HG02885 (cell line): ENCODE measurements around the gene N4BP2L2.

ENCODE experiments used
- ATAC-seq: cut with Tn5 transposase; IDR thresholded peaks from one replicate; pipeline ENCODE4 v1.9.1; 2021; ENCODE audit warnings: mild to moderate bottlenecking; ENCODE audit not compliant: unreplicated experiment, poor library complexity

The N4BP2L2 gene

DNA sequence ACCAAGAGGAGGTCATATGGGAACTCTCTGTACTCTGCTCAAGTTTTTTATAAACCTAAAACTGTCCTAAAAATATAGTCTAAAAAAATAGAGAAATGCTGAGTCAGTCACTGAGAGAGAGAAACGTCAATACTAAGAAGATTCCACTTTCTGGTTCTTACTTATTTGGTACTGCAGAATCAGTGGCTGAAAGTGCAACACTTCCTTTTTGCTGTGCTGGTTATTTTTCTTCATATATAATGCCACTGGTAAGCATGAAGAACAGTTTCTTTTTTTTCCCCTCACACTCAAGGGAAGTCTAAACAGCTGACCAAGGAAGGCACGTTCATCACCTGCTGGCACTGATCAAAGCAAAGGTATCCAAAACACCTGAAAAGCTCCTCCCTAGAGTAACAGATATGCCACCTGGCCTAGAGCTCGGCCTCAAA, 66.4 kb downstream of the N4BP2L2 start:
- peak; percentile 88 for ATAC-seq

DNA sequence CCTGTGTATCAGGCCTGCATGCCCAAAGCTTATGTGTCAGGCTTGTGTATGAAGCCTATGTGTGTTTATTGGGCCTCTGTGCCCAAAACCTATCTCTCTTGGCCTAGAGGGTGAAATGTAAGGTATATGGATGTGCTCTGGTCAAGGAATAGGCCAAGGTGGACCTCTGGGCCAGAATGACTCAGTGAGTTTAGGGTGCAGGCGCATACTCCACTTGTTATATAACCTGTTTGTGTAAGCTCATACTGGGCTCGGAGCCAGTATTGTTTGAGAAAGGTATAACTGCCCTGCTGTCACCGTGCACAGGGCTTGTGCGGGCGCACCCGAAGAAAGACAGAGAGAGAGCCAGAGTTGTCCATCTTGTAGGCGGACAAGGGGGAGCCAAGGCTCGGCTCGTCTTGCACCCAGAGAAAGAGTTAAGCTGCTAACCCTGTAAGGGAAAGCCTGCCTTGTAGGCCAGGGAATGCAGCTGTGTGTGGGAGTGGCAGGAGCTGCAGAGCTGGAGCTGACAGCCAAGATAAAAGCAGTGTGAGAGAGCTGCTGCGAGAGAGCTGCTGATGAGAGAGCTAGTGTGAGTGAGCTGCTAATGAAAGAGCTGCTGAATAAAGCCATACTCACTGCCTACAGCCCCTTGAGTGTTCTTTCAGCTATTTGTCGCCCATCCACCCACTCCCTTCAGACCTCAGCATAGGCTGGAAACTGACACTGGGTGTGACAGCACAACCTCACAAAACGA, 67.2 kb downstream of the N4BP2L2 start:
- no peak for ATAC-seq

DNA sequence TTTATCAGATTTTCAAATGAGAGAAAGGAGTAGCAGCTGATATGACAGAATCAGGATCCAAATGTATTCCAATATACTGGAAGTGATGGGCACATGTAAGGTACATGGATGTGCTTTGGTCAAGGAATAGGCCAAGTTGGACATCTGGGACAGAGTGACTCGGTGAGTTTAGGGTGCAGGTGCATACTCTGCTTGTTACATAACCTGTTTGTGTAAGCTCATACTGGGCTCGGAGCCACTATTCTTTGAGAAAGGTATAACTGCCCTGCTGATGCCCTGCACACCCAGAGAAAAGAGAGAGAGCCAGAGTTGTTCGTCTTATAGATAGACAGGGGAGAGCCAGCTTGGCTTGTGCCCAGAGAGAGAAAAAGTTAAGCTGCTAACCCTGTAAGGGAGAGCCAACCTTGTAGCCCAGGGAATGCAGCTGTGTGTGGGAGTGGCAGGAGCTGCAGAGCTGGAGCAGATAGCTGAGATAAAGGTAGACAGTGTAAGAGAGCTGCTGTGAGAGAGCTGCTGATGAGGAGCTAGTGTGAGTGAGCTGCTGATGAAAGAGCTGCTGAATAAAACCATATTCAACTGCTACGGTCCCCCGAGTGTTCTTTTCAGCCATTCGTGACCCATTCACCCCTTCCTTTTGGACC, 70.0 kb downstream of the N4BP2L2 start:
- no peak for ATAC-seq

DNA sequence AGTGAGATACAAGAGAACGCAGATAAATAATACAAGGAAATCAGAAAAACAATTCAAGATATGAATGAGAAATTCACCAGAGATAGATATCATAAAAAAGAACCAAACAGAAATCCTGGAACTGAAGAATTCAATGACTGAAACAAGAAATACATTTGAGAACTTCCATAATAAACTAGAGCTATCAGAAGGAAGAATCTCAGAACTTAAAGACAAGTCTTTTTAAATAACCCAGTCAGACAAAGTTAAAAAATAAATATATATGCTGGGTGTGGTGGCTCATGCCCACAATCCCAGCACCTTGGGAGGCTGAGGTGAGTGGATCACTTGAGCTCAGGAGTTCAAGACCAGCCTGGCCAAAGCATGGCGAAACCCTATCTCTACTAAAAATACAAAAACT, 82.0 kb downstream of the N4BP2L2 start:
- ATAC-seq, result no peak

DNA sequence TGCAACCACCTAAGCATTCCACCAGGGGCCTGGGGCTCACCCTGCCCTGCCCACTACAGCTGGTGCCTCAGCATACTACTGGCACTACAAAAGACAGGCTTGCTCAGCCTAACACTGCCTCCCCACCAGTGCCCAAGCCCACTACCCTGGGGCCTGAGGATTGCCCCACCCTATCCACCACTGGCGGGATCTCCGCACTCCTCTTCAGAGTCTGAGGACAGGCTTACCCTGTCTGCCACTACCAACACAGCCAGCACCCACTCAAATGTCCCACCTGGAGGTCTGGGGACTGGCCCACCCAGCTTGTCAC, 83.0 kb downstream of the N4BP2L2 start:
- no peak for ATAC-seq

DNA sequence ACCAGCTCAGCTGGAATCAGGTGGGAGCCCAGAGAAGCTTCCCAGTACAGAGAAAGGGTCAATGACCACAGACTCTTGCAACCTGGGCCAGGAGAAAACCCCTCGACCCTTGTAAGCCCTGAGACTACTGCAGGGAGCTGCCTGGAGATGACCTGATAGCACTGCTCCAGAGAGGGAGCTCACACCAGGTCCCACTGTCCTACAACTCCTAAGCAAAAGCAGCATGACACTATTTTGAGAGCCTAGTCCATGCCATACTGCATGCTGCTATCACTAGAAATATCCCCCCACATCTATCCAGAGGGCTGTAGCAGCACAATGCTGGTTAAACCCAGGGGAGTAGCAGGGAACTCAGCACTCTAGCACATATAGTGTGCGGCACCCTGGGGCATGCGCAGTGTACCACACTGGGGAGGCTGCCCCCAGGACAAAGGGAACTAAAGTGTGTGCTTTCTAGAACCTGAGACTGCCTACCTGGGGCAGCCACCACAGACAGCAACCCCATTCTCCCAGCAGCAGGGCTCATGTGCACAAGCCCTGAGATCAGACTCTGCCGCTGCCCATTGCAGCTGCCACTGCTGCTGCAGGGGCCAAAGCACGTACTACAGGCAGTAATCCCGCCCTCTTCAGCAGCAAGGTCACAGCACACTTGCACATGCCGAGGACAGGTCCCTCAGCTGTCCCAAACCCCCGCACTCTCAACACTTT, 83.6 kb downstream of the N4BP2L2 start:
- no peak for ATAC-seq

DNA sequence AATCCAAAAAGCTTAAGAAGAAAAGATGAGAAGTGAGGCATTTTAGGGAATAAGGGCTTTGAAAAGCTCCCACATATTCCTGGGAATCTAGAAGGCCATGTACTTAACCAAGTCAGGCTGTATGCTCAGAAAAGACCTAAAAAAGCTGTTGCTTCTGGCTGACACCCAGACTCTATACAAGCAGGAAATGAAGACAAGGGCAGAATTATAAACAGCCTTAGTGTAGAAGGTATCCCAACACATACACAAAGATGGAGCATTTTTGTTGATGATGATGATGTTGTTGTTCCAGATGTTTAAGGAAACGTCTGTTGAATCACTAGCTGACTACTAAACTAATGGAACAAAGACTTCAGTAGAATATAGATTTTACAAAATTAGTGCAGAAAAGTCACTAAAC, 84.6 kb downstream of the N4BP2L2 start:
- no peak for ATAC-seq

DNA sequence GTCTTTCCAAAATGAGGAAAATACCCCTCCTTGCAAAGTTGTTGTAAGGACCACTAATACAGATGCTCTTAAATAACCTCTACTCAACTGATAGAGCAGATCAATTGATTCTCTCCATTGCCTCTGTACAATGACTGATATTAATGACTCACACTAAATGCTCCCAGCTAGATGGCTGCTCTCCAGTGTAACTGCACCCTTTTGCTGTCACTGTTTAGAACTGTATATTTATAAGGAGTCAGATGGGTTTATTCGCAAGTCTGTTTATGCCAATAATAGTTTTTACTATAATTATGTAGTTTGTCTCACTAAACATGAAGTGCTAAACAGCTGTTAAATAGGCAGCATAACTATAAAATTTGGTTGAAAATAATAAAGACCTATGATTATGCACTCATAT, 89.6 kb downstream of the N4BP2L2 start:
- no peak for ATAC-seq

DNA sequence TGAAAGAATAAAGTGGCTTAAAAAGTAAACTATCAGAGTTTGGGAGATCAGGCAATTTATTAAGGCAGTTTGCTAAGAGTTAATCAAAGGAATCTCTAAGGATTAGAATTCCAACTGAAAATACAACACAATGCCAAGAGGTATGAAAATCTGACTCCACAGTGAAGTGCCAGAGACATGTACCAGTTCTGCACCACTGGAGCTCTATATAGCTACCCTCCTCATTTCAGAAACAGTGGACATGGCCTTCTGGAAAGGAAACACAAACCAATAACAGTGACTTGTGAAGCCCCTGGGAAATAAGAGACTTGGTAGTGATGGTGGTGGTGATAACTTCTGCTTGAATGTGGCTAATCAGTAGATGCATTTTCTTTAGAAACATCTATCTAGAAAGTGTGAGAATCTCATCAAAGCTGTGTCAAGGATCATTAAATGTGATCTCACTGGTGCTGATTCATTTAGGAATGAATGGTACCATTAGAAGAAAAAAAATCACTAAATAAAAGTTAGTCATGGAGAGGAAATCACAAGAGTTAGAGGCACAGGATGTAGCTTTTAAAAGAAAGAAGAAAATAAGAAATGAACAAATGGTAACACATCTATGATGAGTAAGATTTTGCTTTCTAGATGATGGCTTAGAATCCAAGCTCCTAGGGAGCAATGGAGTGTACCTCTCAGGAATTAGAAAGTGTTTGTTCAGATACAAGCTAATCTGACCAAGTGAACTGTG, 90.5 kb downstream of the N4BP2L2 start:
- ATAC-seq, result no peak

DNA sequence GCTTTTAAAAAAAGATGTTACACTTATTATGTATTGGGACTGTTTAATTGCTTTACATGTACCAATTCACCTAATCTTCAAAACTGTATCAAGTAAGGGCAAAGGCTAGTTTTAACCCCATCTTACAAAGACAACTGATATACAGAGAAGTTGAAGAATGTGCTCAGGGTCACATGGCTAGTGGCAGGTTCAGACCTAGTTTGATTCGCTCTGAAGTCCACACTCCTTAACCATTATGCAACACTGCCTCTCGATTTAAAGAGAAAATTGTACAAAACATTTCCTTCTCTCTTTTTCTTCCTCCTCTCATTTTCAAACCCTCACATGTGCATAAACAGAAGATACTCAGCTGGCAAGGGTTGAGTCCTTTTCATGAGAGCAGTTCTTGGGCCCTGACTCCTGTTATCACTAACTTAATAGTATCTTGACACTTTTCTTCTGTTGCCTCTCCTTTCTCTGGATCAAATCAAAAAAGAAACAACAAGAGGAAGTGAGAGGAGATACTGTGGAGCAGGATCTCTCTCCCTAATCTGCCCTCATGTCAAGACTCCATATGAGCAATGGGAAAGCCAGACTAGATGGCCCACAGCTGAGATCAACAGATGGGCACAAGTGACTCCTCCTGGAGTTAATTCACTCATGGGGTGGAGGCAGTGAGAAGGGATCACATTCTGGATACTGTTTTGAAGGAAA, 91.7 kb downstream of the N4BP2L2 start:
- ATAC-seq, result no peak

DNA sequence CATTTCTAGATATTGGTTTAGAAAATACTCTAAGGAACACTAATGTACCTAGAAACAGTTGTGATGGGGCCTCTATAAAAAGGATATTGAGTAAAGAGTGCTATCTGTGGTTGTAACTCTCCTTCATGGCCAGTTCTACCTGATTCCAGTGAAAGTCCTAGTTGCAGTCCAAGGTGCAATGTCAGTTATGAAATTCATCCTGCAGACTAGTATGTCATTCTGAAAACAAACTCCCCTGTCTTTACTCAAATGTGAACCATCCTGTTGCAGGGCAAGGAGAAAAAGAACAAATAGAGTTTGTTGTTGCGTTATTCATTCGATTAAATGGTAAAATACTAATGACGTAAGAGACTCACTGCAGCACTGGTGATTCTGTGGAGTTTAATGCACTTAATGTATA, 92.4 kb downstream of the N4BP2L2 start:
- ATAC-seq, result no peak

DNA sequence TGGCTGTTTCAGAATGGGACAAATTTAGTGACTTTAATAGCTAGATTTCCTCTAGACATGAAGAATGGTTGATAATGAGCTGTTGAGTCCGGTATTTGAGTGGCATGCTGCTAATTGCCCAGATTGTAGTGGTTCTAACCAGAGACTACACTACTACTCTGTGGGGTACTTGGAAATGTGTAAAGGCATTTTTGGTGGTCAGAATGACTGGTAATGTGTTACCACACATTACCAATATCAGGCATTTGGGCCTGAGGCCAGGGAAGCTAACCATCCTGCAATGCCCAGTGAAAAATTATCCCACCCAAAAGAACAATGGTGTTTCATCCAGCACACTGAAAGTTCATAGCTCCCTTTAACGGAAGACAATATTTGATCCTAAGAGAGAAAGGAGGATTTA, 93.1 kb downstream of the N4BP2L2 start:
- no peak for ATAC-seq

DNA sequence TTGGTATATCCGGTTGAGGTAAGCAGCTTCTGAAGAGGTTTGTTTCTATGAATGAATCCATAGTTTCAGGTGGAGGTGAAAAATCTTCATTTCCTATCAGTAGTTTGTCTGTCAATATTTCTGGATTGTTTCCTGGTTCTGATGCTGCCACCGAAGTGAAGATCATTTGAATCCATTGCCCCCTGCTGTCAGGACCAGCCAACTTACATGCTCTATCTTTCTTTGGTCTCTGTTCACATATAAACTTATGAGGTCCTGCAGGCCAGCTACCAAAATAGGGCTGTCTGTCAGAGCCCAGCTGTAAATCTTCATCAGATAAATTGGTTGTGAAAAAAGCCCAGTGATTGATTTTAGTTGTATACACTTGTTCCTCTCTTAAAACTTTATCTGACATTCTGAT, 95.5 kb downstream of the N4BP2L2 start:
- peak; percentile 65 for ATAC-seq

DNA sequence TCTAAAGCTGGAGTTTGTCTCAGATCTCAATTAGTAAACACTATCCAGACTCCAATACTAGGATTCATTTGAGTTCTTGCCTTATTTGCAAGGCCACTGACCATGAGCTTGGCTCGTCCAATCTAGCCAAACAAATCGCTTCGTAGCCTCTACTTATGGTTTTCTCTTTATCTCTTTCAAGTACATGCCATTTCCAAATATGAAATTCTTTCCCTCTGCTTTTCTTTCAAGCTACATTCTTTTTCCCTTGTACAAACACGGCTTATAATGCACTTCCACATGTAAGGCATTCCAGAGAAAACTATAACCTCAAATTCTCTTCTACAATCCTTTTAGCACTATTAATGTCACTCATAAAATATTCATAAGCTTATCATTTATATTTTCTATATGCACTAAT, 99.7 kb downstream of the N4BP2L2 start:
- ATAC-seq, result no peak

DNA sequence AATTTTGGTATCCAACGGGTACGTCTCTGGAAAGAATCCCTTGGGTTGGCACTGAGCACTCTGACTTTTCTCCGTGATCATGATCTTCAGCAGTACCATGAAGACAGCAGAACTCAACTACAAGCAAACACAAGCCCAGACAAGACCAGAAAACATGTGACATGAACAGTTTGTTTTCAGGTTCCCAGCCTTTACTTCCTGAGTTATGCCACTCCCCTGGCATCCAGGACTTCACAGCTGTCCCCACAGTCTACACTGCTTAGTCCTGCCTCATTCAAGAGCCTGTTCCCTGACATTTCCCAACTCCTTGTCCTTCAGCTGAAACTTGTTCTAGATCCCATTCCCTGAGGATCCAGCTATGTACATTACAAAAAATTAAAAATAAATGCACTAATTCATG, 105.7 kb downstream of the N4BP2L2 start:
- no peak for ATAC-seq

DNA sequence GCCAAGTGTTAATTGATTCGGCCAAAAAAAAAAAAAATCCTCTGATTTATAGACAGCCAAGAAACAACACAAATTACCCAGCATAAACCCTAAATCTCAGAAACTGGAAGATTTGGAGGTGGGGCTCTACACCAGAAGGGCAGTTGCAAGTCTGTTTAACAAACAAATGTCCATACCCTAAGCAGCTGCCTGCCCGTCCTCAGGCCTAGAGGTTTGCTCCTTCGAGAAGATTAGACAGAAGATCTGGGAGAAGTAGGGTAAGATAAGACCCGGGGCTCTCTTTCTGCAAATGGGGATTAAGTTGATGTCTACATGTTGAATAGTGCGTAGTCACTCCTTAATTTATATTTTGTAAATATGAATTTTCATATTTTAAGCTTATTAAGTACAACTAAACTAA, 107.2 kb downstream of the N4BP2L2 start:
- no peak for ATAC-seq

DNA sequence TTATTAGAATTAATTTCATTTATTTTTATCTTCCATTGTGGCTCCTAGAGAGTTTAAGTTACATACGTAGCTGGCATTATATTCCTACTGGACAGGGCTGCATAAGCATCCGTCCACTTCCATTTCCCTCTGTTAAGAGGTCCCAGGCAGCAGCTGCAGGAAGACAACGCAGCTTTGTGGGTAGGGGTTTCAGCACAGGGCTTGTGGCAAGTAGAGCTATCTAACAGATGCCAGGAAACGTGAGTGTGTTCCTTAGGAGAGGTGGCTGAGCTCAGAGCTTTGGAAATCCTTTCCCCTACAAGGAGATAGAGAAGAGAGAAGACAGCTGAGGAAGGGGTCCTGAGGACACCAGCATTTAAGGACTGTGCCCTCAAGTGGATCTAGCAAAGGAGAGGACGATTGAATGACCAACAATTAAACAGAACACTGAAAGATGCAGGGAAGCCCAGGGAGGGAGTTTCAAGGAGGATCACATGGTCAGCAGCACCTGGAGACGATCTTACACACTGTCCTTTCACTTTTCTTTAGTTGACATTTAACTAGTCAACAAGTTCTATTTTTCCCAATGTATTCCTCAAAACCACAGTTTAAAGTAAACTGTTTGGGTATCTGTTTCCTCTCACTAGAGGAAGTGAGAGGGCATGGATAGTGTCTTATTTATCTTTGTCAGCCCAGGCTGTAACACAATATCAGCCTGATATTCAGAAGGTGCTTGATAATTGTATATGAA, 108.4 kb downstream of the N4BP2L2 start:
- ATAC-seq, result no peak

DNA sequence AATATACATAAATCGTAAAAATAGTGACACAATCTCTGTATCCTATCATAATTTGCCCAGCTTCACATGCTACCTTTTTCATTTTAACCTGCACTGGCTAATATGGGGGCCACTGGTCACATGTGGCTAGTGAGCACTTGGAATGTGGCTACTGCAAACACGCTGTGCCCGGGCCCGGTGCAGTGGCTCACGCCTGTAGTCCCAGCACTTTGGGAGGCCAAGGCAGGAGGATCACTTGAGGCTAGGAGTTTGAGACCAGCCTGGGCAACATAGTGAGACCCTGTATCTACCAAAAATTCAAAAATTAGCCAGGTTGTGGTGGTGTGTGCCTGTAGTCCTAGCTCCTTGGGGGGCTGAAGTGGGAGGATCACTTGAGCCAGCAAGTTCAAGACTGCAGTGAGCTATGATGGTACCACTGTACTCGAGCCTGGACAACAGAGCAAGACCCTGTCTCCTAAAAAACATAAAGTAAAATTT, 109.1 kb downstream of the N4BP2L2 start:
- ATAC-seq, result no peak

DNA sequence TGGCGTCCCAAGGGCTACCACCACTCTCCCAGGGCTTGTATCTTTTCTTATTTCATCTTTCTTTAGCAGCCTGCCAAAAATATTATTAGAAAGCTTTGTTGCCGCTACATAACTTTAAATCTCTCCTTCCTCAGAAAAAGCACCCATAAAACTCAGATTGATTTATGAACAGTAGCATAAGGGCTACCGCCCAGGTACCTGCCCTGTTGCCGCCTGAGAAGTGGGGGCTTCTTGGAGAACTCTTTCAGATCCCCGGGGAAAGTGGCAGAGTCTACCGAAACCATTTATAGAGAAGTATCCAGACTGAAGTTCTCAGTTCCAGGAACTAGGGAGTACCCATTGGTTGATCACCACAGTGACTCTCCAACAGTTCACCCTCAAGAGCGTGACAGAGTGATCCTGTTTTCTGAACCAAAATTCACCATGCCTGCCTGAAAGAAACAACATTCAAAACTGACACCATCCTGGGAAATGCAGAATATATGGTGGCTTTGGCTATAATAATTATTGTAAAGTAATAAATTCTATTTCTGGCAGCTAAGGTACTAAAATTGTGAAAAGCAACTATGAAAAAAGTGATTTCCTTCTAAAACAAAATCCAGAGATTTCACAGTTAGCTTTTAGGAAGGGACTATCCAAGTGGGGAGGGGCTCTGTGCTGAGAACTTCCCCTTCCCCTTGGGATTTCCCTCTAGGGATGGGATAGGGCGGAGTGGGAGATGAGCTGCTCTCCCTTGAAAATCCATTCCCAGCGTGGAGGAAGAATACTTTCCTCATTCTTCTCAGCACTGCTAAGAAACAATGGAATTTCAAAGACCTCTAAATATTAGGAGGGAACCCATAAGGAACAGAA, 109.8 kb downstream of the N4BP2L2 start:
- no peak for ATAC-seq
